ENCODE data around the gene LDLRAD4. TPM values are rescaled to one million over a fixed set of nuclear protein-coding genes. Genes with fewer than 3 reads are reported as not detected.

LDLRAD4 gene
- total RNA-seq, 1 donor from 2014 or later, result 30.5 TPM

DNA sequence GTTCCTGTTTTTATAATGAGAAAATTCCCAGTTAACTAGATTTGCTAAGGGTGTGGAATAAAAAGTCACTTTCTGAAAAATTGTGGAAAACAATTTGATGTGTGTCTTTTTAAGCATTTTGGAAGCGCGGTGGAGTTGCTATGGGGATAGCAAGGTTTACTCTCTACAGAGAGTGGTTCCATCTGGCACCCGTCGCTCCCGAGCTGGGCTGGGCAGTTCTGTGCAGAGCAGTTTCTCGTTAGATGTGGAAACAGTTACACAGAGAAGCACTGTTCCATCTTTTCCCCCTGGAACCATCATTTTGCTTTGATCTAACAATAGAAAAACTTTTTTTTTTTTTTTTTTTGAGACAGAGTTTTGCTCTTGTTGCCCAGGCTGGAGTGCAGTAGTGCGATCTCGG is 17.4 kb downstream of the LDLRAD4 start:
- Mint-ChIP-seq H3K4me1 (ENCODE audit: low read depth) (peaks cover 1% of the 10 kb centered on the region), H3K36me3 (ENCODE audit: low read depth) (no peaks in the 10 kb centered on the region), H3K27me3 (ENCODE audit: low read depth) (no peaks in the 10 kb centered on the region), H3K9me3 (no peaks in the 10 kb centered on the region), H3K4me3 (ENCODE audit: low read depth) (no peak overlapping the region), H3K27ac (no peak overlapping the region)
- no peak for DNase-seq (ENCODE audit: low spot score)
- intact Hi-C loops (cut with micrococcal nuclease), result no loop called here

GRCh38 chr18:13236411-13236810 is 17.9 kb downstream of the LDLRAD4 start:
- peaks cover 1% of the 10 kb centered on the region for H3K4me1 Mint-ChIP-seq (ENCODE audit: low read depth)
- no peaks in the 10 kb centered on the region for H3K36me3 Mint-ChIP-seq (ENCODE audit: low read depth)
- no peak overlapping the region for H3K27ac Mint-ChIP-seq
- no peaks in the 10 kb centered on the region for H3K9me3 Mint-ChIP-seq
- intact Hi-C loops (cut with micrococcal nuclease), result no loop called here
- no peak for DNase-seq (ENCODE audit: low spot score)
- no peaks in the 10 kb centered on the region for H3K27me3 Mint-ChIP-seq (ENCODE audit: low read depth)
- no peak overlapping the region for H3K4me3 Mint-ChIP-seq (ENCODE audit: low read depth)

DNA sequence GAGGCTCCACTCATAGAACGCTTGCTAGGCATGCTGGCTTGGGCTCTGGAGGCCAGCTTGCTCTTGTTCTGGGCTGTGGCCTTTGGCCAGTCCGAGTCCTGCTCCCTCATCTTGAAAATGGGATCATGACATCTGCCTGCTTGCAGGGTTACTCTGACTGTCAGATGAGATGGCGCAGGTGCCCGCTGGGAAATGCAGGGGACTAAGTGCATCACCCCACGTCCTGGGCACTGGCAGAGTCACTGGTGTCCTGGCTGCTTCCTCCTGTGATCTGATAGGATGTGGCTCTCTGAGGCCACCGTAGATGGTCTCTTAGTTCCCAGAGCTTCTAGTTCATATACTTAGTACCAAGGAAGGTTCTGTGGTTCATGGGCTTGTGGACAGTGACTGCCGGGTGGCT is 18.5 kb downstream of the LDLRAD4 start:
- intact Hi-C loops (cut with micrococcal nuclease), result no loop called here
- Mint-ChIP-seq H3K4me1 (ENCODE audit: low read depth) (peaks cover 1% of the 10 kb centered on the region), H3K27me3 (ENCODE audit: low read depth) (no peaks in the 10 kb centered on the region), H3K36me3 (ENCODE audit: low read depth) (no peaks in the 10 kb centered on the region), H3K4me3 (ENCODE audit: low read depth) (no peak overlapping the region), H3K9me3 (no peaks in the 10 kb centered on the region), H3K27ac (no peak overlapping the region)
- no peak for DNase-seq (ENCODE audit: low spot score)

- Mint-ChIP-seq H3K27me3 (ENCODE audit: low read depth) (no peaks in the 10 kb centered on the region), H3K4me3 (ENCODE audit: low read depth) (no peak overlapping the region), H3K4me1 (ENCODE audit: low read depth) (peaks cover 1% of the 10 kb centered on the region), H3K27ac (no peak overlapping the region), H3K9me3 (no peaks in the 10 kb centered on the region), H3K36me3 (ENCODE audit: low read depth) (no peaks in the 10 kb centered on the region)
- intact Hi-C loops (cut with micrococcal nuclease), result no loop called here
- no peak for DNase-seq (ENCODE audit: low spot score)
Measured at GRCh38 chr18:13237641-13238040, 19.1 kb downstream of the LDLRAD4 start.

- Mint-ChIP-seq H3K27me3 (ENCODE audit: low read depth) (no peaks in the 10 kb centered on the region), H3K9me3 (no peaks in the 10 kb centered on the region), H3K27ac (no peak overlapping the region), H3K4me3 (ENCODE audit: low read depth) (no peak overlapping the region), H3K36me3 (ENCODE audit: low read depth) (no peaks in the 10 kb centered on the region), H3K4me1 (ENCODE audit: low read depth) (peaks cover 1% of the 10 kb centered on the region)
- DNase-seq (ENCODE audit: low spot score), result no peak
- intact Hi-C loops (cut with micrococcal nuclease), result no loop called here
Measured at GRCh38 chr18:13239171-13239956, 20.8 kb downstream of the LDLRAD4 start.

DNA sequence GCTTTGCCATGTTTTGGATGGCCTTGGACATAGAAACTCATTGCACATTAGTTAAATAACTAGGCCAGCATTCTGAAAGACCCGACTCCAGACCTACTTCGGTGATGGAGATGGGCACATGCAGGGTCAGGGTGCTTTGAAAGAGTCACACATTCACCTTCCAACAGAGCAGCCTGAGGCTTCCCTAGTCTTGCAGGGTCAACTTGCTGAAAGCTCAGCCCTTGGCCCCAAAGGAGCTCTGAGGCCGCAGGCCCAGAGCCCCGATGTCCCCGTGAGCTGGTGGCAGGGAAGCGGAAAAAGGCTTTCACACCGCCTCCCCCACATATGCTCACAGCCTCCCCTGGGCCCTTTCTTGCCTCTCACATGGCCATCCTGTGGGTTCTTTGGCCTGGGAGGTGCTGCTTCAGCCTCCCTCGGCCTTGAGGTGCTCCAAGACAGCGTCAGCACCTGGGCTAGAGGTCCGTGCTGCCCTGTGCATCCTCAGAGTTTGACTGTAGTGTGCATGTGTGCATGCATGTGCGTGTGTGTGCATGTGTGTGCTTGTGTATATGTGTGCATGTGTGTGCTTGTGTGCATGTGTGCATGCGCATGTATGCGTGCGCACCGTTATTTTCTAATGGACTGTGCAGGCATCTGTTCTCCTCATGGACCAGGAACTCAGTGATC is 21.6 kb downstream of the LDLRAD4 start:
- intact Hi-C loops (cut with micrococcal nuclease), result no loop called here
- H3K27ac Mint-ChIP-seq, result no peak overlapping the region
- H3K27me3 Mint-ChIP-seq (ENCODE audit: low read depth), result no peaks in the 10 kb centered on the region
- no peak overlapping the region for H3K4me3 Mint-ChIP-seq (ENCODE audit: low read depth)
- DNase-seq (ENCODE audit: low spot score), result no peak
- peaks cover 1% of the 10 kb centered on the region for H3K4me1 Mint-ChIP-seq (ENCODE audit: low read depth)
- H3K9me3 Mint-ChIP-seq, result no peaks in the 10 kb centered on the region
- no peaks in the 10 kb centered on the region for H3K36me3 Mint-ChIP-seq (ENCODE audit: low read depth)

- H3K9me3 Mint-ChIP-seq, result no peaks in the 10 kb centered on the region
- H3K36me3 Mint-ChIP-seq (ENCODE audit: low read depth), result no peaks in the 10 kb centered on the region
- peaks cover 1% of the 10 kb centered on the region for H3K4me1 Mint-ChIP-seq (ENCODE audit: low read depth)
- H3K27ac Mint-ChIP-seq, result no peak overlapping the region
- H3K4me3 Mint-ChIP-seq (ENCODE audit: low read depth), result no peak overlapping the region
- DNase-seq (ENCODE audit: low spot score), result no peak
- intact Hi-C loops (cut with micrococcal nuclease), result no loop called here
- no peaks in the 10 kb centered on the region for H3K27me3 Mint-ChIP-seq (ENCODE audit: low read depth)
Measured at GRCh38 chr18:13241083-13241892, 22.7 kb downstream of the LDLRAD4 start.

DNA sequence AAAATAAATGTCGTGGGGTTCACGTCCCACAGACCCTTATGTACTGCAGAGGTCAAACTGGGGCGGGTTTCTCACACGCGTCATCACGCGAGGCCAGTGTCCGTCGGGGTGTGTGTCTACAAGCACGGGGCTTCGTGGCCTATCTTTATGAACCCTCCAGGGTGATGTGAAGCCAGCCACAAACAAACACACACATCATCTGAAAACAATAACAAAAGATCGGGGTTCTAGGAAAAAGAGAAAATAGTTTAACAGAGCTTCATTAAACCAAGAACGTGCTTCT is 23.3 kb downstream of the LDLRAD4 start:
- intact Hi-C loops (cut with micrococcal nuclease), result no loop called here

DNA sequence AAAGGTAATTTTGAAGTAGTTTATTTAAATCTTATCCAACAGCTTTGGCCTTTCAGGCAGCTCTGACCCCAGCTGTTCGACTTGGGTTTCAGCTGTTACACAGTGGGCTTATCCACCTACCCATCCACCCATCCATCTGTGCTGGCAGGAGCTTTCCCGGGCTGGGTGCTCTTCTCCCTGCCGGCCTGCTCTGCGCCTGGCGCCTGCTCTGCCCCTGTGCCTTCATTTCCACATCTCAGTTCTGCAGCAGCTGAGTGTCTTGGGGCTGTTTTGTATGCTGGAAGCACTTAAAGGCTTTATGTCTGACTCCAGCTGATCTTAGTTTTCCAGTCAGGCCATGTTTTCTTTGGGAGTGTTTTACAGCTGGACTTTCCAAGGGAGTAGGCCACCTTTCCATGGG is 24.2 kb downstream of the LDLRAD4 start:
- no peak overlapping the region for H3K4me3 Mint-ChIP-seq (ENCODE audit: low read depth)
- H3K4me1 Mint-ChIP-seq (ENCODE audit: low read depth), result peaks cover 1% of the 10 kb centered on the region

More for the DNA sequence above, 23.3 kb downstream of the LDLRAD4 start:
- Mint-ChIP-seq H3K27me3 (ENCODE audit: low read depth) (no peaks in the 10 kb centered on the region), H3K9me3 (no peaks in the 10 kb centered on the region), H3K4me3 (ENCODE audit: low read depth) (no peak overlapping the region), H3K4me1 (ENCODE audit: low read depth) (peaks cover 1% of the 10 kb centered on the region), H3K36me3 (ENCODE audit: low read depth) (no peaks in the 10 kb centered on the region), H3K27ac (no peak overlapping the region)
- DNase-seq (ENCODE audit: low spot score), result no peak

DNA sequence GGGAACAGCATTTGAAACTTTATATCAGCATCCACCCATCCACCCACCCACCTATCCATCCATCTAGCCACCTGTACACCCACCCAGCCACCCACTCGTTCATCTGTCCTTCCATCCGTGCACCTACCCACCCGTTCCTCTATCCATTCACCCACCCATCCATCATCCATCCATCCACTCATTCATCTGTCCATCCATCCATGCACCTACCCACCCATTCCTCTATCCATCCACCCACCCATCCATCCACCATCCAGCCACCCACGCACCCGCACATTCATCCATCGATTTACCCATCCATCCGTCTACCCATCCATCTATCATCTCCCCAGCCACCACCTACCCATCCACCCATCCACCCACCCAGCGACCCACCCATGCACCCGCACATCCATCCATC is 24.8 kb downstream of the LDLRAD4 start:
- intact Hi-C loops (cut with micrococcal nuclease), result no loop called here
- Mint-ChIP-seq H3K4me3 (ENCODE audit: low read depth) (no peak overlapping the region), H3K9me3 (no peaks in the 10 kb centered on the region), H3K27me3 (ENCODE audit: low read depth) (no peaks in the 10 kb centered on the region), H3K36me3 (ENCODE audit: low read depth) (no peaks in the 10 kb centered on the region), H3K4me1 (ENCODE audit: low read depth) (no peaks in the 10 kb centered on the region), H3K27ac (no peak overlapping the region)
- no peak for DNase-seq (ENCODE audit: low spot score)

More for the DNA sequence above, 24.2 kb downstream of the LDLRAD4 start:
- Mint-ChIP-seq H3K27ac (no peak overlapping the region), H3K9me3 (no peaks in the 10 kb centered on the region), H3K36me3 (ENCODE audit: low read depth) (no peaks in the 10 kb centered on the region), H3K27me3 (ENCODE audit: low read depth) (no peaks in the 10 kb centered on the region)
- DNase-seq (ENCODE audit: low spot score), result no peak
- intact Hi-C loops (cut with micrococcal nuclease), result no loop called here

DNA sequence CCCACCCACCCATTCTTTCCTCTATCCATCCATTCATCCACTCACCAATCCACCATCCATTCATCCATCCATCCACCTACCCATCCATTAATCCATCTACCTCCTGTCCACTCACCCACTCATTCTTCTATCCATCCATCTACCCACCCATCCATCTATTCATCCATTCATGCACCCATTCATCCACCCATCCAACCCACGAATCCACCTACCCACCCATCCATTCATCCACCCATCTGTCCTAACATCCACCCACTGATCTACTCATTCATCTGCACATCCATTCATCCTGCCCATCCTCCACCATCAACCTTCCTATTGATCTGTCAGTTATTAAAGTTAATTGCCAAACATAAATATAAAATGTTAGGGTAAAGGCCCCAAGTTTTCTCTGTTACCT is 25.6 kb downstream of the LDLRAD4 start:
- Mint-ChIP-seq H3K27me3 (ENCODE audit: low read depth) (no peaks in the 10 kb centered on the region), H3K4me3 (ENCODE audit: low read depth) (no peak overlapping the region), H3K36me3 (ENCODE audit: low read depth) (no peaks in the 10 kb centered on the region), H3K27ac (no peak overlapping the region), H3K4me1 (ENCODE audit: low read depth) (no peaks in the 10 kb centered on the region), H3K9me3 (no peaks in the 10 kb centered on the region)
- intact Hi-C loops (cut with micrococcal nuclease), result no loop called here
- DNase-seq (ENCODE audit: low spot score), result no peak

DNA sequence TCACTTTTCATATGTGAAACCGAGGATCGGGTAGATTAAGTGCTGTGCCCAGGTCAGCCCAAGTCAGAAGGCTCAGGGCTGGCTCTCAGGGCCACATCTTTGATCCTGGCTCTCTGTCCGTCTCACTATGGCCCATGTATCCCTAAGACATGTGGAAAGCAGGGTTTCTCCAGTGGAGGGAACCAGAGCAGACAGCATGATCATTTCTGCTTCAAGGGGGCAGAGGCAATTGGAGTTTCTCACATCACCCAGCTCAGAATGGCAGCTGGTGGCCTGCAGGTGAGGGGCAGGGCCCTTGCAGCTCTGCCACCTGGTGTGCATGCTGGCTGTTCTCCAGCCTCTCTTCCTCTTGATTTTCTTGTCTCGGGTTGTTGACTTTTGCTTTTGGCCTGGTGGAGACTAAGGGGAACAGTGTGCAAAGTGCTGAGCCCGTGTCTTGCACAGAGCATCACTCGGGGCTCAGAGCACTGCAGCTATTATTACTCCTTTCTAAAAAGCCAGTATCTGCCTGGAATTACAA is 27.0 kb downstream of the LDLRAD4 start:
- Mint-ChIP-seq H3K9me3 (no peaks in the 10 kb centered on the region), H3K4me1 (ENCODE audit: low read depth) (no peaks in the 10 kb centered on the region), H3K36me3 (ENCODE audit: low read depth) (no peaks in the 10 kb centered on the region), H3K27ac (no peak overlapping the region), H3K4me3 (ENCODE audit: low read depth) (no peak overlapping the region), H3K27me3 (ENCODE audit: low read depth) (no peaks in the 10 kb centered on the region)
- intact Hi-C loops (cut with micrococcal nuclease), result no loop called here
- DNase-seq (ENCODE audit: low spot score), result no peak

DNA sequence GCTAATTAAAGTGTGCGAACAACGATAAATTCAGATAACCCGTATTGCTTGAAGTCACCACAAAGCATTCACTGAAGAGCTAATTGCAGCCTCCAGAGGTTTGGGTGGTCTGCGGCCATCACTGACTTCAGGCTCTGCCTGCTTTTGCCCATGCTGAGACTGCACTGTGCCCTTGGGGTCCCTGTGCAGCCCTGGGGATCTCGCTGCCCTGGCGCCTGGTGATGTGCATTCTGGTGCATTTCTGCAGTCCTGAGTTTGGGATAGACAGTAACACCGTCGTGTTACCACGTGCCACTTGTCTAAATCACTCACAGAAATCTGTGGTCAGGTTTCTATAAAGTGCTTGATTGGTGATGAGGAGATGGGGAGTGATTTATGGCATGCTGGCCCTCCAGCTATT is 27.6 kb downstream of the LDLRAD4 start:
- Mint-ChIP-seq H3K4me1 (ENCODE audit: low read depth) (no peaks in the 10 kb centered on the region), H3K27ac (no peak overlapping the region), H3K4me3 (ENCODE audit: low read depth) (no peak overlapping the region), H3K27me3 (ENCODE audit: low read depth) (no peaks in the 10 kb centered on the region), H3K9me3 (no peaks in the 10 kb centered on the region), H3K36me3 (ENCODE audit: low read depth) (no peaks in the 10 kb centered on the region)
- intact Hi-C loops (cut with micrococcal nuclease), result no loop called here
- DNase-seq (ENCODE audit: low spot score), result no peak
